WTC11 (cell line): ENCODE data around the gene KRT1. TPM values are rescaled to one million over a fixed set of nuclear protein-coding genes. Genes with fewer than 3 reads are reported as not detected.

Source experiments
- ATAC-seq: fragments of 200-7000 bp; cut with Tn5 transposase; 2 replicates; pipeline ENCODE4 v1.10.0; 2021; ENCODE audit warnings: mild to moderate bottlenecking, moderate library complexity
- CTCF ChIA-PET: fragments of 300-600 bp; sonication (Branson Sonifier 250); formaldehyde crosslinking; loops from one replicate; lab custom pipeline; 2021; ENCODE audit warnings: antibody characterized with exemption; lab: Charles Lee
- POLR2A ChIA-PET: fragments of 350-600 bp; sonication (Branson Sonifier 250); formaldehyde crosslinking; loops from one replicate; lab custom pipeline; 2021; ENCODE audit warnings: antibody characterized with exemption; lab: Charles Lee
- DNase-seq: peaks from one replicate; pipeline ENCODE4 v3.0.0; 2021; ENCODE audit warnings: low spot score
- H3K27ac Mint-ChIP-seq: 2 replicates; pipeline ENCODE4 v1.8.0; 2021; ENCODE audit warnings: mixed read lengths
- H3K27me3 Mint-ChIP-seq: 2 replicates; pipeline ENCODE4 v1.8.0; 2021; ENCODE audit warnings: low read depth, mild to moderate bottlenecking, moderate library complexity, mixed read lengths
- H3K36me3 Mint-ChIP-seq: 2 replicates; pipeline ENCODE4 v1.8.0; 2021; ENCODE audit warnings: mixed read lengths
- H3K4me1 Mint-ChIP-seq: 2 replicates; pipeline ENCODE4 v1.8.0; 2022; ENCODE audit warnings: mixed read lengths
- H3K4me3 Mint-ChIP-seq: 2 replicates; pipeline ENCODE4 v1.8.0; 2021; ENCODE audit warnings: mild to moderate bottlenecking, moderate library complexity, mixed read lengths
- H3K9me3 Mint-ChIP-seq: 2 replicates; pipeline ENCODE4 v1.8.0; 2021; ENCODE audit warnings: mixed read lengths
- ATF1 ChIP-seq: sonication (generic); formaldehyde crosslinking; IDR thresholded peaks from 2 replicates; pipeline ENCODE4 v1.8.1; 2023; ENCODE audit warnings: mild to moderate bottlenecking, moderate library complexity, missing genetic modification reagents
- CREB1 ChIP-seq: sonication (generic); formaldehyde crosslinking; IDR thresholded peaks from 2 replicates; pipeline ENCODE4 v1.8.0; 2023; ENCODE audit warnings: mild to moderate bottlenecking, missing genetic modification reagents
- CREM ChIP-seq: sonication (generic); formaldehyde crosslinking; IDR thresholded peaks from 2 replicates; pipeline ENCODE4 v1.8.1; 2022; ENCODE audit warnings: mild to moderate bottlenecking, missing genetic modification reagents, moderate library complexity
- E2F1 ChIP-seq: sonication (generic); formaldehyde crosslinking; IDR thresholded peaks from 2 replicates; pipeline ENCODE4 v1.8.0; 2022; ENCODE audit warnings: mild to moderate bottlenecking, missing genetic modification reagents
- ELF4 ChIP-seq: sonication (generic); formaldehyde crosslinking; IDR thresholded peaks from 2 replicates; pipeline ENCODE4 v1.8.1; 2022; ENCODE audit warnings: low read depth, mild to moderate bottlenecking, moderate library complexity, missing genetic modification reagents
- ERG ChIP-seq: fragments of 250-450 bp; sonication (Bioruptor Pico); IDR thresholded peaks from 2 replicates; pipeline ENCODE4 v1.8.0; 2021; ENCODE audit warnings: mild to moderate bottlenecking
- FOXK1 ChIP-seq: sonication (generic); formaldehyde crosslinking; IDR thresholded peaks from 2 replicates; pipeline ENCODE4 v1.8.0; 2022; ENCODE audit warnings: mild to moderate bottlenecking, moderate library complexity, missing genetic modification reagents
- JAZF1 ChIP-seq: fragments of 250-450 bp; sonication (Bioruptor Pico); IDR thresholded peaks from 2 replicates; pipeline ENCODE4 v1.9.0; 2021; ENCODE audit warnings: moderate library complexity, mild to moderate bottlenecking, inconsistent platforms
- KAT7 ChIP-seq: sonication (generic); formaldehyde crosslinking; IDR thresholded peaks from 2 replicates; pipeline ENCODE4 v1.8.1; 2023; ENCODE audit warnings: missing genetic modification reagents, mild to moderate bottlenecking, borderline replicate concordance
- MXD4 ChIP-seq: fragments of 250-450 bp; sonication (Bioruptor Pico); IDR thresholded peaks from 2 replicates; pipeline ENCODE4 v1.8.0; 2021; ENCODE audit warnings: mild to moderate bottlenecking, moderate library complexity, borderline replicate concordance
- NFATC4 ChIP-seq: fragments of 250-450 bp; sonication (Bioruptor Pico); IDR thresholded peaks from 2 replicates; pipeline ENCODE4 v1.9.0; 2021; ENCODE audit warnings: mild to moderate bottlenecking
- NFE2L1 ChIP-seq: sonication (generic); formaldehyde crosslinking; IDR thresholded peaks from 2 replicates; pipeline ENCODE4 v1.8.1; 2023; ENCODE audit warnings: missing genetic modification reagents
- RELA ChIP-seq: sonication (generic); formaldehyde crosslinking; IDR thresholded peaks from 2 replicates; pipeline ENCODE4 v1.8.1; 2022; ENCODE audit warnings: missing genetic modification reagents, mild to moderate bottlenecking, borderline replicate concordance
- RORB ChIP-seq: fragments of 250-450 bp; sonication (Bioruptor Pico); IDR thresholded peaks from 2 replicates; pipeline ENCODE4 v1.9.0; 2021; ENCODE audit warnings: mild to moderate bottlenecking
- SMAD3 ChIP-seq: sonication (generic); formaldehyde crosslinking; IDR thresholded peaks from 2 replicates; pipeline ENCODE4 v1.8.0; 2022; ENCODE audit warnings: missing genetic modification reagents, mild to moderate bottlenecking, borderline replicate concordance
- SOX15 ChIP-seq: fragments of 250-450 bp; sonication (Bioruptor Pico); IDR thresholded peaks from 2 replicates; pipeline ENCODE4 v1.9.0; 2021; ENCODE audit warnings: mild to moderate bottlenecking
- SP1 ChIP-seq: sonication (generic); formaldehyde crosslinking; conservative IDR thresholded peaks from 2 replicates; pipeline ENCODE4 v1.8.1; 2022; ENCODE audit warnings: missing genetic modification reagents
- TEAD4 ChIP-seq: sonication (generic); formaldehyde crosslinking; IDR thresholded peaks from 2 replicates; pipeline ENCODE4 v1.8.0; 2022; ENCODE audit warnings: mild to moderate bottlenecking, missing genetic modification reagents
- ZBTB21 ChIP-seq: sonication (generic); formaldehyde crosslinking; IDR thresholded peaks from 2 replicates; pipeline ENCODE4 v1.8.1; 2023; ENCODE audit warnings: mild to moderate bottlenecking, missing genetic modification reagents, borderline replicate concordance
- ZNF121 ChIP-seq: sonication (generic); formaldehyde crosslinking; IDR thresholded peaks from 2 replicates; pipeline ENCODE4 v1.8.0; 2023; ENCODE audit warnings: missing genetic modification reagents
- ZNF219 ChIP-seq: sonication (generic); formaldehyde crosslinking; IDR thresholded peaks from 2 replicates; pipeline ENCODE4 v1.8.0; 2023; ENCODE audit warnings: missing genetic modification reagents, mild to moderate bottlenecking, borderline replicate concordance
- total RNA-seq: library from RNA; stranded (reverse); gene quantifications from 3 replicates; pipeline ENCODE4 v1.2.3, GENCODE V29; 2021
- TF ChIP-seq, protein P1 (sequence below): fragments of 250-450 bp; sonication (Bioruptor Pico); IDR thresholded peaks from 2 replicates; pipeline ENCODE4 v2.1.2; 2022; ENCODE audit warnings: mild to moderate bottlenecking, moderate library complexity
- TF ChIP-seq, protein P2 (sequence below): fragments of 250-450 bp; sonication (Bioruptor Pico); IDR thresholded peaks from 2 replicates; pipeline ENCODE4 v1.9.0; 2021; ENCODE audit warnings: mild to moderate bottlenecking
- TF ChIP-seq, protein P3 (sequence below): sonication (generic); formaldehyde crosslinking; IDR thresholded peaks from 2 replicates; pipeline ENCODE4 v1.8.1; 2022; ENCODE audit warnings: low read depth, mild to moderate bottlenecking, moderate library complexity, missing genetic modification reagents, borderline replicate concordance
- TF ChIP-seq, protein P4 (sequence below): sonication (generic); formaldehyde crosslinking; IDR thresholded peaks from 2 replicates; pipeline ENCODE4 v1.8.0; 2022; ENCODE audit warnings: mild to moderate bottlenecking, missing genetic modification reagents
- TF ChIP-seq, protein P5 (sequence below): sonication (generic); formaldehyde crosslinking; IDR thresholded peaks from 2 replicates; pipeline ENCODE4 v1.8.0; 2022; ENCODE audit warnings: mild to moderate bottlenecking, missing genetic modification reagents

Gene KRT1
- total RNA-seq, 1 experiment from 2014 or later = not detected

GRCh38 chr12:52710730-52711129 is 30.5 kb upstream of the KRT1 start:
- Mint-ChIP-seq H3K4me1 (peaks cover 6% of the 10 kb centered on the region; the same call in 1 of the 2 replicates), H3K27me3 (peaks cover 37% of the 10 kb centered on the region), H3K4me3 (no peak overlapping the region), H3K36me3 (no peaks in the 10 kb centered on the region), H3K27ac (no peak overlapping the region), H3K9me3 (peaks cover 4% of the 10 kb centered on the region; the same call in 1 of the 2 replicates)
- DNase-seq (no peak), ATAC-seq (no peak)
- CTCF ChIA-PET = interaction anchor here (0.6 to 1.5 kb wide), 3 partner anchors 18 to 160 kb away, joined by 3 to 6 read pairs (median 4); no protein-coding TSS in a partner anchor
- POLR2A ChIA-PET = interaction anchor here (0.7 to 0.8 kb wide), 2 partner anchors 16 to 32 kb away, joined by 3 to 8 read pairs; no protein-coding TSS in a partner anchor
- TF ChIP-seq KAT7 (CRISPR knock-in tag) (no peak), CREM (CRISPR knock-in tag) (no peak), E2F1 (no peak), RORB (CRISPR knock-in tag) (no peak), ELF4 (CRISPR knock-in tag) (no peak), ERG (CRISPR knock-in tag) (no peak), JAZF1 (no peak), FOXK1 (CRISPR knock-in tag) (no peak), TEAD4 (no peak), MXD4 (no peak), NFE2L1 (no peak), ZBTB21 (CRISPR knock-in tag) (no peak), NFATC4 (CRISPR knock-in tag) (no peak), SMAD3 (CRISPR knock-in tag) (no peak), RELA (no peak), CREB1 (no peak)
- TF ChIP-seq, protein P1, sequence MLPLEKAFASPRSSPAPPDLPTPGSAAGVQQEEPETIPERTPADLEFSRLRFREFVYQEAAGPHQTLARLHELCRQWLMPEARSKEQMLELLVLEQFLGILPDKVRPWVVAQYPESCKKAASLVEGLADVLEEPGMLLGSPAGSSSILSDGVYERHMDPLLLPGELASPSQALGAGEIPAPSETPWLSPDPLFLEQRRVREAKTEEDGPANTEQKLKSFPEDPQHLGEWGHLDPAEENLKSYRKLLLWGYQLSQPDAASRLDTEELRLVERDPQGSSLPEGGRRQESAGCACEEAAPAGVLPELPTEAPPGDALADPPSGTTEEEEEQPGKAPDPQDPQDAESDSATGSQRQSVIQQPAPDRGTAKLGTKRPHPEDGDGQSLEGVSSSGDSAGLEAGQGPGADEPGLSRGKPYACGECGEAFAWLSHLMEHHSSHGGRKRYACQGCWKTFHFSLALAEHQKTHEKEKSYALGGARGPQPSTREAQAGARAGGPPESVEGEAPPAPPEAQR (CRISPR knock-in tag) = no peak
- TF ChIP-seq, protein P2, sequence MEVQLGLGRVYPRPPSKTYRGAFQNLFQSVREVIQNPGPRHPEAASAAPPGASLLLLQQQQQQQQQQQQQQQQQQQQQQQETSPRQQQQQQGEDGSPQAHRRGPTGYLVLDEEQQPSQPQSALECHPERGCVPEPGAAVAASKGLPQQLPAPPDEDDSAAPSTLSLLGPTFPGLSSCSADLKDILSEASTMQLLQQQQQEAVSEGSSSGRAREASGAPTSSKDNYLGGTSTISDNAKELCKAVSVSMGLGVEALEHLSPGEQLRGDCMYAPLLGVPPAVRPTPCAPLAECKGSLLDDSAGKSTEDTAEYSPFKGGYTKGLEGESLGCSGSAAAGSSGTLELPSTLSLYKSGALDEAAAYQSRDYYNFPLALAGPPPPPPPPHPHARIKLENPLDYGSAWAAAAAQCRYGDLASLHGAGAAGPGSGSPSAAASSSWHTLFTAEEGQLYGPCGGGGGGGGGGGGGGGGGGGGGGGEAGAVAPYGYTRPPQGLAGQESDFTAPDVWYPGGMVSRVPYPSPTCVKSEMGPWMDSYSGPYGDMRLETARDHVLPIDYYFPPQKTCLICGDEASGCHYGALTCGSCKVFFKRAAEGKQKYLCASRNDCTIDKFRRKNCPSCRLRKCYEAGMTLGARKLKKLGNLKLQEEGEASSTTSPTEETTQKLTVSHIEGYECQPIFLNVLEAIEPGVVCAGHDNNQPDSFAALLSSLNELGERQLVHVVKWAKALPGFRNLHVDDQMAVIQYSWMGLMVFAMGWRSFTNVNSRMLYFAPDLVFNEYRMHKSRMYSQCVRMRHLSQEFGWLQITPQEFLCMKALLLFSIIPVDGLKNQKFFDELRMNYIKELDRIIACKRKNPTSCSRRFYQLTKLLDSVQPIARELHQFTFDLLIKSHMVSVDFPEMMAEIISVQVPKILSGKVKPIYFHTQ (CRISPR knock-in tag) = no peak
- TF ChIP-seq, protein P3, sequence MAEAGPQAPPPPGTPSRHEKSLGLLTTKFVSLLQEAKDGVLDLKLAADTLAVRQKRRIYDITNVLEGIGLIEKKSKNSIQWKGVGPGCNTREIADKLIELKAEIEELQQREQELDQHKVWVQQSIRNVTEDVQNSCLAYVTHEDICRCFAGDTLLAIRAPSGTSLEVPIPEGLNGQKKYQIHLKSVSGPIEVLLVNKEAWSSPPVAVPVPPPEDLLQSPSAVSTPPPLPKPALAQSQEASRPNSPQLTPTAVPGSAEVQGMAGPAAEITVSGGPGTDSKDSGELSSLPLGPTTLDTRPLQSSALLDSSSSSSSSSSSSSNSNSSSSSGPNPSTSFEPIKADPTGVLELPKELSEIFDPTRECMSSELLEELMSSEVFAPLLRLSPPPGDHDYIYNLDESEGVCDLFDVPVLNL (CRISPR knock-in tag) = no peak

GRCh38 chr12:52708010-52708409 is 27.8 kb upstream of the KRT1 start:
- ATAC-seq = no peak
- H3K27me3 Mint-ChIP-seq = peaks cover 18% of the 10 kb centered on the region
- no peak overlapping the region for H3K4me3 Mint-ChIP-seq
- ChIA-PET CTCF (interaction anchor here (0.9 to 4.4 kb wide), 7 partner anchors 15 to 312 kb away, joined by 3 to 24 read pairs (median 8); no protein-coding TSS in a partner anchor), POLR2A (no interaction called here)
- H3K4me1 Mint-ChIP-seq = no peaks in the 10 kb centered on the region; the same call in 1 of the 2 replicates
- no peak for DNase-seq
- peaks cover 4% of the 10 kb centered on the region; the same call in 1 of the 2 replicates for H3K9me3 Mint-ChIP-seq
- no peaks in the 10 kb centered on the region for H3K36me3 Mint-ChIP-seq
- no peak overlapping the region for H3K27ac Mint-ChIP-seq
- no peak for TF ChIP-seq ZNF121 (CRISPR knock-in tag)
- TF ChIP-seq ZBTB21 (CRISPR knock-in tag) = no peak
- TF ChIP-seq, protein P4, sequence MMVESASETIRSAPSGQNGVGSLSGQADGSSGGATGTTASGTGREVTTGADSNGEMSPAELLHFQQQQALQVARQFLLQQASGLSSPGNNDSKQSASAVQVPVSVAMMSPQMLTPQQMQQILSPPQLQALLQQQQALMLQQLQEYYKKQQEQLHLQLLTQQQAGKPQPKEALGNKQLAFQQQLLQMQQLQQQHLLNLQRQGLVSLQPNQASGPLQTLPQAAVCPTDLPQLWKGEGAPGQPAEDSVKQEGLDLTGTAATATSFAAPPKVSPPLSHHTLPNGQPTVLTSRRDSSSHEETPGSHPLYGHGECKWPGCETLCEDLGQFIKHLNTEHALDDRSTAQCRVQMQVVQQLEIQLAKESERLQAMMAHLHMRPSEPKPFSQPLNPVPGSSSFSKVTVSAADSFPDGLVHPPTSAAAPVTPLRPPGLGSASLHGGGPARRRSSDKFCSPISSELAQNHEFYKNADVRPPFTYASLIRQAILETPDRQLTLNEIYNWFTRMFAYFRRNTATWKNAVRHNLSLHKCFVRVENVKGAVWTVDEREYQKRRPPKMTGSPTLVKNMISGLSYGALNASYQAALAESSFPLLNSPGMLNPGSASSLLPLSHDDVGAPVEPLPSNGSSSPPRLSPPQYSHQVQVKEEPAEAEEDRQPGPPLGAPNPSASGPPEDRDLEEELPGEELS (CRISPR knock-in tag) = no peak
- TF ChIP-seq ATF1 (CRISPR knock-in tag) = no peak
- no peak for TF ChIP-seq SOX15 (CRISPR knock-in tag)
- no peak for TF ChIP-seq ERG (CRISPR knock-in tag)
- TF ChIP-seq, protein P5, sequence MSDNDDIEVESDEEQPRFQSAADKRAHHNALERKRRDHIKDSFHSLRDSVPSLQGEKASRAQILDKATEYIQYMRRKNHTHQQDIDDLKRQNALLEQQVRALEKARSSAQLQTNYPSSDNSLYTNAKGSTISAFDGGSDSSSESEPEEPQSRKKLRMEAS (CRISPR knock-in tag) = no peak
- no peak for TF ChIP-seq SP1 (CRISPR knock-in tag)
- no peak for TF ChIP-seq ZNF219 (CRISPR knock-in tag)
